Glutamatergic neuron (in vitro differentiated cells): Measurements from ENCODE around the gene GPBP1. TPM values are rescaled to one million over a fixed set of nuclear protein-coding genes. Genes with fewer than 3 reads are reported as not detected.

Experiments used
- DNase-seq: peaks from one replicate; pipeline ENCODE4 v3.0.0; 2022
- H3K27ac Mint-ChIP-seq: one replicate; pipeline ENCODE4 v1.8.0; 2020; ENCODE audit warnings: mild to moderate bottlenecking, mixed read lengths, inconsistent platforms; ENCODE audit not compliant: unreplicated experiment
- H3K27me3 Mint-ChIP-seq: one replicate; pipeline ENCODE4 v1.8.0; 2020; ENCODE audit warnings: mild to moderate bottlenecking, moderate library complexity, mixed read lengths, inconsistent platforms; ENCODE audit not compliant: unreplicated experiment
- H3K36me3 Mint-ChIP-seq: one replicate; pipeline ENCODE4 v1.8.0; 2020; ENCODE audit warnings: mild to moderate bottlenecking, mixed read lengths, inconsistent platforms; ENCODE audit not compliant: unreplicated experiment
- H3K4me1 Mint-ChIP-seq: one replicate; pipeline ENCODE4 v1.8.0; 2020; ENCODE audit warnings: mild to moderate bottlenecking, low read depth, mixed read lengths, inconsistent platforms; ENCODE audit not compliant: unreplicated experiment
- H3K4me3 Mint-ChIP-seq: one replicate; pipeline ENCODE4 v1.8.0; 2020; ENCODE audit warnings: mild to moderate bottlenecking, mixed read lengths, inconsistent platforms; ENCODE audit not compliant: unreplicated experiment
- H3K9me3 Mint-ChIP-seq: one replicate; pipeline ENCODE4 v1.8.0; 2020; ENCODE audit warnings: mild to moderate bottlenecking, moderate library complexity, mixed read lengths, inconsistent platforms; ENCODE audit not compliant: unreplicated experiment
- CTCF ChIP-seq: fragments of 200-600 bp; sonication (generic); IDR thresholded peaks from one replicate; pipeline ENCODE4 v1.5.0; 2021; ENCODE audit not compliant: partially characterized antibody, unreplicated experiment
- total RNA-seq: library from RNA; stranded (reverse); fragmentation: NEBNext Ultra II Directional; extraction: Animal tissue kit (Norgen Biotek cat#: 25700); gene quantifications from one replicate; pipeline ENCODE4 v1.2.1, GENCODE V29; 2021; ENCODE audit not compliant: unreplicated experiment

GPBP1 gene
- total RNA-seq, 1 donor from 2014 or later = 81.3 TPM

GRCh38 chr5:57291894-57292293, 118.0 kb downstream of the GPBP1 start:
- H3K36me3 Mint-ChIP-seq = no peaks in the 10 kb centered on the region
- TF ChIP-seq CTCF = no peak
- H3K9me3 Mint-ChIP-seq = no peaks in the 10 kb centered on the region
- no peak overlapping the region for H3K27ac Mint-ChIP-seq
- no peak overlapping the region for H3K4me3 Mint-ChIP-seq
- H3K4me1 Mint-ChIP-seq = no peaks in the 10 kb centered on the region
- no peak for DNase-seq
- H3K27me3 Mint-ChIP-seq = no peaks in the 10 kb centered on the region

- Mint-ChIP-seq H3K4me3 (no peak overlapping the region), H3K27ac (no peak overlapping the region), H3K27me3 (no peaks in the 10 kb centered on the region), H3K4me1 (no peaks in the 10 kb centered on the region), H3K36me3 (no peaks in the 10 kb centered on the region), H3K9me3 (no peaks in the 10 kb centered on the region)
- DNase-seq = no peak
- TF ChIP-seq CTCF = no peak
Measured at GRCh38 chr5:57292336-57292735, 118.5 kb downstream of the GPBP1 start.

GRCh38 chr5:57298295-57298984, 124.6 kb downstream of the GPBP1 start:
- H3K27ac Mint-ChIP-seq = no peak overlapping the region
- H3K4me3 Mint-ChIP-seq = no peak overlapping the region

GRCh38 chr5:57298985-57299491, 125.2 kb downstream of the GPBP1 start:
- no peaks in the 10 kb centered on the region for H3K36me3 Mint-ChIP-seq
- DNase-seq = no peak
- H3K4me3 Mint-ChIP-seq = no peak overlapping the region
- peaks cover 3% of the 10 kb centered on the region for H3K27me3 Mint-ChIP-seq
- TF ChIP-seq CTCF = peak; percentile 70
- H3K4me1 Mint-ChIP-seq = peaks cover 2% of the 10 kb centered on the region
- no peaks in the 10 kb centered on the region for H3K9me3 Mint-ChIP-seq
- H3K27ac Mint-ChIP-seq = no peak overlapping the region

More at GRCh38 chr5:57298295-57298984, 124.6 kb downstream of the GPBP1 start:
- peaks cover 3% of the 10 kb centered on the region for H3K27me3 Mint-ChIP-seq
- H3K4me1 Mint-ChIP-seq = peaks cover 2% of the 10 kb centered on the region
- no peaks in the 10 kb centered on the region for H3K36me3 Mint-ChIP-seq
- TF ChIP-seq CTCF = peak; percentile 45
- DNase-seq = peak; percentile 80
- H3K9me3 Mint-ChIP-seq = no peaks in the 10 kb centered on the region

GRCh38 chr5:57299986-57300385, 126.1 kb downstream of the GPBP1 start:
- TF ChIP-seq CTCF = no peak
- DNase-seq = no peak
- Mint-ChIP-seq H3K4me3 (no peak overlapping the region), H3K27ac (no peak overlapping the region), H3K9me3 (no peaks in the 10 kb centered on the region), H3K27me3 (peaks cover 3% of the 10 kb centered on the region), H3K36me3 (no peaks in the 10 kb centered on the region), H3K4me1 (peaks cover 2% of the 10 kb centered on the region)
